Activated B cell treated with CpG ODN at 0.5 μM for 24 hours (primary cell): ENCODE results near the gene ALG1. TPM values are rescaled to one million over a fixed set of nuclear protein-coding genes. Genes with fewer than 3 reads are reported as not detected.

Experiments used
- ATAC-seq: fragments of 200-7000 bp; cut with Tn5 transposase; one replicate; pipeline ENCODE4 v1.10.0; 2021; ENCODE audit warnings: low read depth, mild to moderate bottlenecking, moderate library complexity
- CTCF ChIA-PET: fragments of 350-600 bp; sonication (Branson Sonifier 250); formaldehyde crosslinking; loops from one replicate; lab custom pipeline; 2021; ENCODE audit warnings: antibody characterized with exemption; lab: Charles Lee
- POLR2A ChIA-PET: fragments of 350-600 bp; sonication (Branson Sonifier 250); formaldehyde crosslinking; loops from one replicate; lab custom pipeline; 2021; ENCODE audit warnings: antibody characterized with exemption; lab: Charles Lee
- DNase-seq: peaks from one replicate; pipeline ENCODE4 v3.0.0; 2022
- H3K27ac Mint-ChIP-seq: one replicate; pipeline ENCODE4 v1.8.0; 2020; ENCODE audit warnings: mixed read lengths
- H3K27me3 Mint-ChIP-seq: one replicate; pipeline ENCODE4 v1.8.0; 2021; ENCODE audit warnings: mixed read lengths
- H3K36me3 Mint-ChIP-seq: one replicate; pipeline ENCODE4 v1.8.0; 2021; ENCODE audit warnings: low read depth, mixed read lengths
- H3K4me1 Mint-ChIP-seq: one replicate; pipeline ENCODE4 v1.8.0; 2021; ENCODE audit warnings: mixed read lengths
- H3K4me3 Mint-ChIP-seq: one replicate; pipeline ENCODE4 v1.8.0; 2020; ENCODE audit warnings: mild to moderate bottlenecking, mixed read lengths
- H3K9me3 Mint-ChIP-seq: one replicate; pipeline ENCODE4 v1.8.0; 2020; ENCODE audit warnings: mixed read lengths
- intact Hi-C: fragments of 100-400 bp; cut with micrococcal nuclease; formaldehyde crosslinking; loops from one replicate; pipeline ENCODE4 v1.15.1; 2024
- total RNA-seq: library from RNA; stranded (reverse); gene quantifications from 2 replicates; pipeline ENCODE4 v1.2.3, GENCODE V29; 2022
- TF ChIP-seq, protein P1 (sequence below): fragments of 200-600 bp; IDR thresholded peaks from one replicate; pipeline ENCODE4 v1.8.0; 2022; ENCODE audit warnings: antibody characterized with exemption, mild to moderate bottlenecking

ALG1 gene
- total RNA-seq, 1 donor from 2014 or later: 28.2 TPM

DNA sequence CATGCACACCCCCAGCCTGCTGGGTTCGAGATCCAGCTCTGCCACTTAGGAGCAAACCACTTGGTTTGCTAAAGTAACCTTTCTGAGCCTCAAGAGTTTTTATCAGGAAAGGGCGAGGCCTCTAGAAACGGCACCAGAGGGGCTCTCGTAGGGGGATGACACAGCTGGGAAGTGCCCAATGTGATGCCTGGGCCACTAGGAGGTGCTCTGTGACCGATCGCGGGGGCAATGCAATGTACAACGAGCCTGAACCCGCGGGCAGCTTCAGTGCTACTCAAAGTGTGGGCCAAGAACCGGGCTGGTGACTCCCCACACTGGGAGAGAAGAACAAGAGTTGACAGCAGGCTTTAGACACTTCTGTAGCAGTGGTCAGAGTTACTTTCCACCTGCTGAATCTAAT, 15.3 kb upstream of the ALG1 start:
- H3K4me1 Mint-ChIP-seq: no peaks in the 10 kb centered on the region
- H3K4me3 Mint-ChIP-seq: no peak overlapping the region
- H3K27ac Mint-ChIP-seq: no peak overlapping the region
- TF ChIP-seq, protein P1, sequence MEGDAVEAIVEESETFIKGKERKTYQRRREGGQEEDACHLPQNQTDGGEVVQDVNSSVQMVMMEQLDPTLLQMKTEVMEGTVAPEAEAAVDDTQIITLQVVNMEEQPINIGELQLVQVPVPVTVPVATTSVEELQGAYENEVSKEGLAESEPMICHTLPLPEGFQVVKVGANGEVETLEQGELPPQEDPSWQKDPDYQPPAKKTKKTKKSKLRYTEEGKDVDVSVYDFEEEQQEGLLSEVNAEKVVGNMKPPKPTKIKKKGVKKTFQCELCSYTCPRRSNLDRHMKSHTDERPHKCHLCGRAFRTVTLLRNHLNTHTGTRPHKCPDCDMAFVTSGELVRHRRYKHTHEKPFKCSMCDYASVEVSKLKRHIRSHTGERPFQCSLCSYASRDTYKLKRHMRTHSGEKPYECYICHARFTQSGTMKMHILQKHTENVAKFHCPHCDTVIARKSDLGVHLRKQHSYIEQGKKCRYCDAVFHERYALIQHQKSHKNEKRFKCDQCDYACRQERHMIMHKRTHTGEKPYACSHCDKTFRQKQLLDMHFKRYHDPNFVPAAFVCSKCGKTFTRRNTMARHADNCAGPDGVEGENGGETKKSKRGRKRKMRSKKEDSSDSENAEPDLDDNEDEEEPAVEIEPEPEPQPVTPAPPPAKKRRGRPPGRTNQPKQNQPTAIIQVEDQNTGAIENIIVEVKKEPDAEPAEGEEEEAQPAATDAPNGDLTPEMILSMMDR: no peak
- ChIA-PET CTCF (interaction anchor here (0.8 to 1.7 kb wide), 3 partner anchors 16 to 36 kb away, joined by 3 to 10 read pairs (median 5); no protein-coding TSS in a partner anchor), POLR2A (interaction anchor here (1.3 kb wide), 1 partner anchor 35 kb away, joined by 4 read pairs; no protein-coding TSS in a partner anchor)
- intact Hi-C loops: loop anchor here (1.0 kb wide), 1 partner anchor 36 kb away; no protein-coding TSS in a partner anchor
- no peaks in the 10 kb centered on the region for H3K9me3 Mint-ChIP-seq
- DNase-seq (peak; percentile 20), ATAC-seq (peak; percentile 77)
- peaks cover 3% of the 10 kb centered on the region for H3K27me3 Mint-ChIP-seq
- no peaks in the 10 kb centered on the region for H3K36me3 Mint-ChIP-seq

DNA sequence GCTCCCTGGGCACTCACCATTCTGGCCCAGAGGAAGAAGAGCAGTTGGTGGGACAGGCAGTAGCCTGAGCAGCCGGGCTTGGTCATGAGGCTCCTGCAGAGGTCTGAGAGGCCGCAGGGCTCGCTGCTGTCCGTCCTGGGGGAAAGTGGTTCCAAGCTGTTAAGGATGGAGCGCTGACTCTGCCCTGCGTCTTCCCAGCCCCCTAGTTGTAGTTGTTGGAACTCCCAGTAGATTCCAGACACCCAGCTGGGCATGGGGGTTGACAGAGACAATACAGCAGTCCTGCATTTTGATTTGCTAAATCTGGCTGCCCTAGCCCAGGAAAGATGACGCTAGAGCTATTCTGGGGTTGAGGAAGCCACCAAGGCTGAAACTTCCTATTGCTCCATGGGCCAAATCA, 13.2 kb upstream of the ALG1 start:
- ChIA-PET POLR2A (no interaction called here), CTCF (no interaction called here)
- DNase-seq (no peak), ATAC-seq (no peak)
- intact Hi-C loops: no loop called here
- no peaks in the 10 kb centered on the region for H3K9me3 Mint-ChIP-seq
- no peak overlapping the region for H3K27ac Mint-ChIP-seq
- peaks cover 4% of the 10 kb centered on the region for H3K27me3 Mint-ChIP-seq
- no peaks in the 10 kb centered on the region for H3K4me1 Mint-ChIP-seq
- H3K36me3 Mint-ChIP-seq: no peaks in the 10 kb centered on the region
- no peak overlapping the region for H3K4me3 Mint-ChIP-seq
- TF ChIP-seq, protein P1: no peak

DNA sequence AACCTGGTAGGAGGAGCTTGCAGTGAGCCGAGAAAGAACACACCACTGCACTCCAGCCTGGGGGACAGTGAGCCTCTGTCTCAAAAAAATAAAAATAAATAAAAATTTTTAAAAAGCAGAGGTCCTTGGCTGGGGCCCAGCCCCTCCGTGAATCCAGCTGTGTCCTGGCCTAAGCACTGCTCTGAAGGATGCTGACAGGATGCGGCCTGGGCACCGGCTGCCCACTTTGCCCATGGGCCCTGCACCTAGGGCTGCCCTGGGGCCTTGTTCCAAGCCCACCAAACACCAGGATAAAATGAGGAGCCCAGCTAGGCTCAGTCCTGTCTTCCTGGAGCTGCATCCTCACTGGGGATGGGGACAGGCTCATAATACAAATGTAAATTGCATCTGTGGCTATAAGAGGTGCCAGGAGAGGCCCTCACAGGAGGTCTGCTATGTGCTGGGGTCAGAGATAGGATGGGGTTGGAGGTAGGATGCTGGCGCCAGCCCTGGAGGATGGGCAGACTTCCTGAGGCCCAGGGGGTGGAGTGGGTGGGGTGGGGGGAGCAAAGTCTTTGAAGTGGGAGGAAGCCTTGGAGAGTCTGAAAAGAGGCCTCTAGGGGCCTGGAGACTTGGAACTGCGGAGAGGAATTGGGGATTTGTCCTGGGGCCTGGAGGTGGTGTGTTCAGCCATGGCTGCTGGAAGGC, 12.1 kb upstream of the ALG1 start:
- TF ChIP-seq, protein P1: no peak
- H3K27me3 Mint-ChIP-seq: peaks cover 7% of the 10 kb centered on the region
- POLR2A ChIA-PET: no interaction called here
- DNase-seq (no peak), ATAC-seq (no peak)
- intact Hi-C loops: no loop called here
- CTCF ChIA-PET: no interaction called here
- H3K9me3 Mint-ChIP-seq: no peaks in the 10 kb centered on the region
- H3K4me1 Mint-ChIP-seq: no peaks in the 10 kb centered on the region
- no peak overlapping the region for H3K27ac Mint-ChIP-seq
- H3K4me3 Mint-ChIP-seq: no peak overlapping the region
- no peaks in the 10 kb centered on the region for H3K36me3 Mint-ChIP-seq

DNA sequence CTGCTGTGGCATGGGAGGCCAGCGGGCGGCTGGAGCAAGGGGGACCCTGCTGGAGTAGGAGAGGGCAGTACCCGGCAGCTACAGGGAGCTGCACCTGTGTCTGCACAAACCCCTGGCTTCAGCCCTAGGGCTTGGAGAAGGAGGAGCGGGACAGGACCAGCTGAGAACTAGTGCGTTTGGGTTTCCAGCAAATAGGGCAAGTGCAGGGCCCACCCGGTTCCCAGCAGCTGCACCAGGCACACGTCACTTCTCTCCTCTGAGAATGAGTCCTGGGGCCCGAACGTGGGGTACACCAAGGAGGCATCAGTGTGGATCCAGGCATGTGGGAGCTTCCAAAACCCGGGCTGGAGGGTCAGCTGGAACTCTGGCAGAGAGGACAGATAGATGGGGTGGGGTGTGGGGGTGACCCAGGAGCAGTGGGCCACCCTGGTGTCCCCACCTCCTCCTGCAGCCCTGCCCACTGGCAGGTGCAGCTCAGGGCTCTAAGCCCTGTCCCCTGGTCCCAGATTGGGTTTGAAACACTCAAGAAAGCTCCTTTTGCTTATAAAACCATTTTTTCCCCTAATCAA, 11.5 kb upstream of the ALG1 start:
- Mint-ChIP-seq H3K27me3 (peaks cover 8% of the 10 kb centered on the region), H3K27ac (no peak overlapping the region), H3K36me3 (no peaks in the 10 kb centered on the region), H3K4me1 (no peaks in the 10 kb centered on the region), H3K4me3 (no peak overlapping the region), H3K9me3 (no peaks in the 10 kb centered on the region)
- ChIA-PET CTCF (no interaction called here), POLR2A (no interaction called here)
- TF ChIP-seq, protein P1: no peak
- intact Hi-C loops: no loop called here
- no peak for DNase-seq
- no peak for ATAC-seq

DNA sequence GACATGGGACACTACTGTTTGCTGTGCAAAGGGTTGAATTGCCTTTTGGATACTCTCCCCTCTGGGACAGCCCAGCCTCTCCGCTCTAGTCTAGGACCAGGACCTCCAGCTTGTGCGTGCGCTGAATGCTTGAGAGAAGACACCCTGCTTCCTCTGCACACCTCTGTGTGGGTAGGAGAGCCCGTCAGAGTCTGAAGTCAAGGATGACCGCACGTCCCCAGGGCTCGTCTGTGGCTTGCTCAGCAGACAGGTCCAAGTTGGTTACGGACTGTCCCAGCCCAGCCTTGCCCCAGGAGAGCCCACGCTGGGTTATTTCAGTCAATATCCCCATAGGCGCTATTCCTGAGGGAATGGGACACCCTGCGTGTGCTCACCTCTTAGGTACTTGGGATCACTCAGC, 9.6 kb upstream of the ALG1 start:
- H3K4me3 Mint-ChIP-seq: no peak overlapping the region
- intact Hi-C loops: no loop called here
- ChIA-PET CTCF (no interaction called here), POLR2A (interaction anchor here (0.7 kb wide), 1 partner anchor 64 kb away, joined by 6 read pairs; no protein-coding TSS in a partner anchor)
- H3K36me3 Mint-ChIP-seq: no peaks in the 10 kb centered on the region
- TF ChIP-seq, protein P1: no peak
- no peak overlapping the region for H3K27ac Mint-ChIP-seq
- H3K4me1 Mint-ChIP-seq: no peaks in the 10 kb centered on the region
- ATAC-seq (no peak), DNase-seq (no peak)
- peaks cover 5% of the 10 kb centered on the region for H3K27me3 Mint-ChIP-seq
- H3K9me3 Mint-ChIP-seq: no peaks in the 10 kb centered on the region
